Smooth muscle cell (in vitro differentiated cells): Measurements from ENCODE around the gene CHRNB2. TPM values are rescaled to one million over a fixed set of nuclear protein-coding genes. Genes with fewer than 3 reads are reported as not detected.
A peak's percentile ranks its signal among the peaks of the same experiment; 100 is the strongest.

ENCODE experiments used
- DNase-seq: peaks from one replicate; lab custom pipeline; 2025; ENCODE audit not compliant: unreplicated experiment; lab: John Stamatoyannopoulos, UW
- H2AFZ ChIP-seq: fragments of 200-600 bp; sonication (generic); 2 replicates; pipeline ENCODE4 v1.6.0; 2016; ENCODE audit warnings: antibody characterized with exemption, low read depth, mild to moderate bottlenecking
- H3F3A ChIP-seq: fragments of 200-600 bp; sonication (generic); 2 replicates; pipeline ENCODE4 v1.6.0; 2017; ENCODE audit warnings: antibody characterized with exemption, low read depth
- H3K27ac ChIP-seq: fragments of 200-600 bp; sonication (generic); 2 replicates; pipeline ENCODE4 v1.5.1; 2016; ENCODE audit warnings: low read depth, mild to moderate bottlenecking
- H3K27me3 ChIP-seq: fragments of 200-600 bp; sonication (generic); 2 replicates; pipeline ENCODE4 v1.6.1; 2016; ENCODE audit warnings: low read depth, mild to moderate bottlenecking
- H3K36me3 ChIP-seq: fragments of 200-600 bp; sonication (generic); 2 replicates; pipeline ENCODE4 v1.5.1; 2016; ENCODE audit warnings: low read depth
- H3K4me1 ChIP-seq: fragments of 200-600 bp; sonication (generic); 2 replicates; pipeline ENCODE4 v1.5.1; 2016; ENCODE audit warnings: low read depth
- H3K4me2 ChIP-seq: fragments of 200-600 bp; sonication (generic); 2 replicates; pipeline ENCODE4 v1.6.0; 2016; ENCODE audit warnings: mild to moderate bottlenecking
- H3K4me3 ChIP-seq: fragments of 200-600 bp; sonication (generic); 2 replicates; pipeline ENCODE4 v1.5.1; 2016; ENCODE audit warnings: mild to moderate bottlenecking
- H3K79me2 ChIP-seq: fragments of 200-600 bp; sonication (generic); 2 replicates; pipeline ENCODE4 v1.6.0; 2016; ENCODE audit warnings: low read depth, mild to moderate bottlenecking
- H3K9ac ChIP-seq: fragments of 200-600 bp; sonication (generic); 2 replicates; pipeline ENCODE4 v1.6.0; 2016; ENCODE audit warnings: low read depth
- H3K9me3 ChIP-seq: fragments of 200-600 bp; sonication (generic); replicated peaks from 2 replicates; pipeline ENCODE4 v1.5.1; 2016; ENCODE audit warnings: low read depth
- H4K20me1 ChIP-seq: fragments of 200-600 bp; sonication (generic); 2 replicates; pipeline ENCODE4 v1.6.0; 2016; ENCODE audit warnings: low read depth
- WGBS: methylation state at CpG from one replicate; pipeline ENCODE4 v1.1.7; 2016; ENCODE audit warnings: low lambda C conversion rate; 5-methylcytosine and 5-hydroxymethylcytosine counted together
- polyA plus RNA-seq: library from polyadenylated mRNA; unstranded; fragments of >200 nt; fragmentation: Nextera tagmentation; extraction: Ambion mirVana; gene quantifications from 2 replicates; pipeline ENCODE4 v1.2.1, GENCODE V29; 2016
- total RNA-seq: library from RNA; depleted of rRNA; stranded (reverse); fragments of >200 nt; gene quantifications from 2 replicates; pipeline ENCODE4 v1.2.3, GENCODE V29; 2014
- TF ChIP-seq, protein P1 (sequence below): fragments of 200-600 bp; sonication (generic); IDR thresholded peaks from 2 replicates; pipeline ENCODE4 v1.5.1; 2017; ENCODE audit warnings: borderline replicate concordance, mild to moderate bottlenecking, antibody characterized with exemption; ENCODE audit not compliant: insufficient read depth, poor library complexity, severe bottlenecking

Gene CHRNB2
- total and polyA plus RNA-seq, 2 experiments from 2014 or later, result not detected

GRCh38 chr1:154614901-154615300 is 47.3 kb downstream of the CHRNB2 start:
- Histone ChIP-seq H3K79me2 (peaks cover 89% of the 10 kb centered on the region), H3K4me2 (no peak overlapping the region), H3K4me1 (peaks cover 3% of the 10 kb centered on the region), H3F3A (peaks cover 8% of the 10 kb centered on the region), H3K4me3 (no peak overlapping the region), H2AFZ (no peak overlapping the region), H4K20me1 (peaks cover 93% of the 10 kb centered on the region), H3K9ac (no peak overlapping the region), H3K27ac (peak overlapping the region; percentile 53), H3K9me3 (no peaks in the 10 kb centered on the region), H3K27me3 (no peaks in the 10 kb centered on the region), H3K36me3 (no peaks in the 10 kb centered on the region)
- no peak for DNase-seq
- TF ChIP-seq, protein P1, sequence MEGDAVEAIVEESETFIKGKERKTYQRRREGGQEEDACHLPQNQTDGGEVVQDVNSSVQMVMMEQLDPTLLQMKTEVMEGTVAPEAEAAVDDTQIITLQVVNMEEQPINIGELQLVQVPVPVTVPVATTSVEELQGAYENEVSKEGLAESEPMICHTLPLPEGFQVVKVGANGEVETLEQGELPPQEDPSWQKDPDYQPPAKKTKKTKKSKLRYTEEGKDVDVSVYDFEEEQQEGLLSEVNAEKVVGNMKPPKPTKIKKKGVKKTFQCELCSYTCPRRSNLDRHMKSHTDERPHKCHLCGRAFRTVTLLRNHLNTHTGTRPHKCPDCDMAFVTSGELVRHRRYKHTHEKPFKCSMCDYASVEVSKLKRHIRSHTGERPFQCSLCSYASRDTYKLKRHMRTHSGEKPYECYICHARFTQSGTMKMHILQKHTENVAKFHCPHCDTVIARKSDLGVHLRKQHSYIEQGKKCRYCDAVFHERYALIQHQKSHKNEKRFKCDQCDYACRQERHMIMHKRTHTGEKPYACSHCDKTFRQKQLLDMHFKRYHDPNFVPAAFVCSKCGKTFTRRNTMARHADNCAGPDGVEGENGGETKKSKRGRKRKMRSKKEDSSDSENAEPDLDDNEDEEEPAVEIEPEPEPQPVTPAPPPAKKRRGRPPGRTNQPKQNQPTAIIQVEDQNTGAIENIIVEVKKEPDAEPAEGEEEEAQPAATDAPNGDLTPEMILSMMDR, result no peak
- WGBS, result 65% methylated on average over 6 of the region's 6 CpGs

DNA sequence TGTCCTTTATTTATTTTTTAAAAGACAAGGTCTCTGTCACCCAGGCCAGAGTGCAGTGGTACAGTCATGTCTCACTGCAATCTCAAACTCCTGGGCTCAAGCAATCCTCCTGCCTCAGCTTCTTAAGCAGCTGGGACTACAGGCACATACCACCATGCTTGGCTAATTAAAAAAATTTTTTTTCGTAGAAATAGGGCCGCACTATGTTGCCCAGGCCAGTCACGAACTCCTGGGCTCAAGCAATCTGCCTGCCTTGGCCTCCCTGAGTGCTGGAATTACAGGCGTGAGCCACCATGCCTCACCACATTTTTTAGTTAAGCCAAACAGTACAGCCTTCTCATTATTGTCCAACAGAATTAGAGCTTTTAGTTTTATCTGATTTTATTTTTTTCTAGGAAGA is 47.8 kb downstream of the CHRNB2 start:
- Histone ChIP-seq H2AFZ (no peak overlapping the region), H3K9ac (no peak overlapping the region), H3K27ac (peak overlapping the region; percentile 53), H3K36me3 (no peaks in the 10 kb centered on the region), H3K27me3 (no peaks in the 10 kb centered on the region), H3K79me2 (peaks cover 94% of the 10 kb centered on the region), H3F3A (peaks cover 7% of the 10 kb centered on the region), H3K4me1 (peaks cover 3% of the 10 kb centered on the region), H3K4me3 (no peak overlapping the region), H3K9me3 (no peaks in the 10 kb centered on the region), H3K4me2 (no peak overlapping the region), H4K20me1 (peaks cover 93% of the 10 kb centered on the region)
- DNase-seq, result no peak
- TF ChIP-seq, protein P1, result no peak
- WGBS, result 50% methylated on average over 4 of the region's 4 CpGs

- TF ChIP-seq, protein P1, result no peak
- Histone ChIP-seq H3K9ac (no peak overlapping the region), H3K36me3 (no peaks in the 10 kb centered on the region), H3F3A (peaks cover 7% of the 10 kb centered on the region), H3K27ac (peak overlapping the region; percentile 15), H3K4me2 (no peak overlapping the region), H3K79me2 (peaks cover 97% of the 10 kb centered on the region), H3K4me1 (peaks cover 3% of the 10 kb centered on the region), H4K20me1 (peaks cover 96% of the 10 kb centered on the region), H2AFZ (no peak overlapping the region), H3K27me3 (no peaks in the 10 kb centered on the region), H3K9me3 (no peaks in the 10 kb centered on the region), H3K4me3 (no peak overlapping the region)
- 84% methylated on average over 5 of the region's 5 CpGs for WGBS
- DNase-seq, result no peak
Measured at GRCh38 chr1:154616659-154617345, 49.2 kb downstream of the CHRNB2 start.
